Measurements from ENCODE around the gene PPM1N.

Gene PPM1N

DNA sequence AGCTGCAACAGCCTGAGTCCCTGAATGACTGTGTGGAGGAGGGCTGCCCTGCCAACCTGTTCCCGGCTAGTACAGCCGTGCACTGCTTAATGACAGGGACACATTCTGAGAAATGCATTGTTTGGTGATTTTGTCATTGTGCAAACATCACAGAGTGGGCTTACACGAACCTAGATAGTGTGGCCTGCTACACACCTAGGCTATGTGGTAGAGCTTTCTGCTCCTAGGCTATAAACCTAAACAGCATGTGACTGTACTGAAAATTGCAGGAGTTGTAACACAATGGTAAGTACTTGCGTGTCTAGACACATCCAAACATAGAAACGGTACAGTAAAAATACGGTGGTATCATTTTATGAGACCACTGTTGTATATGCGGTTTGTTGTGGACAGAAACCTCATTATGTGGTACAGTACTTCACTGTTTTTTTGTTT is 44.0 kb downstream of the PPM1N start:
- DNase-seq (ENCODE audit: low read depth), result no peak

DNA sequence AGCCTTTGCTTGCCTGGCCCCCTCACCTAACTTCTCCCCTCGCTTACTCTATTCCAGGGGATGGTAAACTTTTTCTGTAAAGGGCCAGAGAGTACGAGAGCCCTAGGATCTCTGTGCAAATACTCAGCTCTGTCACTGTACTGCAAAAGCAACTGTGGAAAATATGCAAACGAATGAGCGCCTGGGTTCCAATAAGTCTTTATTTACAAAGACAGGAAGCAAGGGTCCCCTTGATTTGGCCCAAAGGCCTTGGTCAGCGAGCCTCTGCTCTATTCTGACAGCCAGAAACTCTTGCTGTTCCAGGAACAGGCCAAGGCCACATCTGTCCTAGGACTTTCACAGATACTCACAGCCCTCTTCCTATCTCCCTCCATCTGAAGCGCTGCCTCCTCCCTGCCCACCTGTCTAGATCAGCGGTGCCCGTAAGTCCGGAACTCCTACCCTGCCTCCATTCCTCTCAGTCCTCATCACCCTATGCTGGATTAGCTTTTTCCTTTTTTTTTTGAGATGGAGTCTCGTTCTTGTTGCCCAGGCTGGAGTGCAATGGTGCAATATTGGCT is 49.0 kb downstream of the PPM1N start:
- no peak for DNase-seq (ENCODE audit: low read depth)

DNA sequence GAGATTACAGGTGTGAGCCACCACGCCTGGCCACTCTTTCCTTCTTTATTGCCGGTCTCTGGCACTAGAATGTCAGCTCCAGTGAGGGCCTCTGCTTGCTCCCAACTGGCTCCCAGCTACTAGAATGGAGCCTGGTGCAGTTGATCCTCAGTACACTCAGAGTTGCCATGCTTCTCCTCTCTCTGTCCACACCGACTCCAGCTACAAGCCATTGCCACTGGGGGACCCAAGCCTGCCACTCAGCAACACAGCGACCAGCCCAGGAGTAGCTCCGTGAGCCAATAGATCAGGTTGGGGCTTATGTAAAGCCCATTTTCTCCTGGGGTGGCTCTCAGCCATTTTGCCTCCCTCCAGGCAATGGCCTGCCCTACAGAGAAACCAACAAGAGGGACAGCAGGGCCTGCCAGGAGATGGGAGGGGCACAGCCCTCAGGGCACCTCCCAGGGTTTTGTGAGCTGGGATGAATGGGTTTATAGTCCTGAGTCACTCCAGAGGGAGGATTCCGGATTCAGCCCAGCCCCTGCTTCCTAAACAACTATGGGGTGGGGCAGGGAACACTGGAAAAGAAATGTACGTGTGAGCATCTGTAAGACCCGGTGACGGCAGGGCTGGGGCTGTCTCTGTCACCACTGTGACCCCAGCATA is 49.8 kb downstream of the PPM1N start:
- no peak for DNase-seq (ENCODE audit: low read depth)
